ENCODE results near the gene KBTBD8. TPM values are rescaled to one million over a fixed set of nuclear protein-coding genes. Genes with fewer than 3 reads are reported as not detected.

Gene KBTBD8
- total RNA-seq, 4 donors from 2014 or later, result 1.5 to 3.3 TPM; not detected in 2

GRCh38 chr3:67048067-67048714 lies 50.1 kb downstream of the KBTBD8 start:
- intact Hi-C loops (cut with DNase I; ENCODE audit: low total_unique reads), result no loop called here
- 73 to 88% methylated on average over 2 of the region's 2 CpGs for WGBS, 2 donors (ENCODE audit: low coverage in 1 of 2)
- no peaks in the 10 kb centered on the region for H3K9me3 ChIP-seq
- H3K4me3 ChIP-seq, result no peak overlapping the region
- H3K36me3 ChIP-seq, result no peaks in the 10 kb centered on the region
- H3K4me1 ChIP-seq, result no peaks in the 10 kb centered on the region
- in situ Hi-C loops (cut with MboI; ENCODE audit: low pct_ligation_motif_present in 1 of 4, low pct_unique_long_range_greater_than_20kb in 1 of 4, low sequenced_read_pairs in 3 of 4), result no loop called here
- H3K27ac ChIP-seq, result no peak overlapping the region
- no peak for DNase-seq
- no peaks in the 10 kb centered on the region for H3K27me3 ChIP-seq
- TF ChIP-seq CTCF (IDR thresholded peaks at IDR 0.05), result no peak
- no peak for TF ChIP-seq POLR2AphosphoS5 (IDR thresholded peaks at IDR 0.05)
- TF ChIP-seq EP300 (IDR thresholded peaks at IDR 0.05; ENCODE audit: low read depth), result no peak
- no peak for TF ChIP-seq POLR2A (IDR thresholded peaks at IDR 0.05)

- in situ Hi-C loops (cut with MboI; ENCODE audit: low pct_ligation_motif_present in 1 of 4, low pct_unique_long_range_greater_than_20kb in 1 of 4, low sequenced_read_pairs in 3 of 4), result no loop called here
- WGBS, 2 donors (ENCODE audit: low coverage in 1 of 2), result 69 to 74% methylated on average over 3 of the region's 3 CpGs
- no peak for TF ChIP-seq EP300 (IDR thresholded peaks at IDR 0.05; ENCODE audit: low read depth)
- TF ChIP-seq POLR2A (IDR thresholded peaks at IDR 0.05), result no peak
- no peak for TF ChIP-seq CTCF (IDR thresholded peaks at IDR 0.05)
- TF ChIP-seq POLR2AphosphoS5 (IDR thresholded peaks at IDR 0.05), result no peak
- DNase-seq, result no peak
- Histone ChIP-seq H3K36me3 (no peaks in the 10 kb centered on the region), H3K27ac (no peak overlapping the region), H3K4me1 (no peaks in the 10 kb centered on the region), H3K4me3 (no peak overlapping the region), H3K9me3 (no peaks in the 10 kb centered on the region), H3K27me3 (no peaks in the 10 kb centered on the region)
- intact Hi-C loops (cut with DNase I; ENCODE audit: low total_unique reads), result no loop called here
Measured at GRCh38 chr3:67048715-67049074, 50.6 kb downstream of the KBTBD8 start.

- DNase-seq, result no peak
- H3K27me3 ChIP-seq, result no peaks in the 10 kb centered on the region
- H3K27ac ChIP-seq, result no peak overlapping the region
- intact Hi-C loops (cut with DNase I; ENCODE audit: low total_unique reads), result no loop called here
- H3K4me1 ChIP-seq, result no peaks in the 10 kb centered on the region
- no peaks in the 10 kb centered on the region for H3K36me3 ChIP-seq
- 79% methylated on average over 2 of the region's 2 CpGs; no CpG with 5 or more reads in 1 of the 2 donors for WGBS, 2 donors (ENCODE audit: low coverage in 1 of 2)
- no peaks in the 10 kb centered on the region for H3K9me3 ChIP-seq
- TF ChIP-seq POLR2A (IDR thresholded peaks at IDR 0.05) (no peak), EP300 (IDR thresholded peaks at IDR 0.05; ENCODE audit: low read depth) (no peak), POLR2AphosphoS5 (IDR thresholded peaks at IDR 0.05) (no peak), CTCF (IDR thresholded peaks at IDR 0.05) (no peak)
- in situ Hi-C loops (cut with MboI; ENCODE audit: low pct_ligation_motif_present in 1 of 4, low pct_unique_long_range_greater_than_20kb in 1 of 4, low sequenced_read_pairs in 3 of 4), result no loop called here
- H3K4me3 ChIP-seq, result no peak overlapping the region
Measured at GRCh38 chr3:67059443-67059842, 61.3 kb downstream of the KBTBD8 start.

All from transverse colon (tissue), 4 donors.